NCI-H1930 (cell line): Measurements from ENCODE around the gene KCTD7.
"Not testable (repeated sequence)": the region's sequence is repeated elsewhere in the genome, so short reads cannot be mapped to it uniquely, and the experiment has no call there.

ENCODE experiments used
- DNase-seq, 2 experiments: peaks; one replicate each; lab custom pipeline; 2025; lab: John Stamatoyannopoulos, UW

KCTD7 gene

DNA sequence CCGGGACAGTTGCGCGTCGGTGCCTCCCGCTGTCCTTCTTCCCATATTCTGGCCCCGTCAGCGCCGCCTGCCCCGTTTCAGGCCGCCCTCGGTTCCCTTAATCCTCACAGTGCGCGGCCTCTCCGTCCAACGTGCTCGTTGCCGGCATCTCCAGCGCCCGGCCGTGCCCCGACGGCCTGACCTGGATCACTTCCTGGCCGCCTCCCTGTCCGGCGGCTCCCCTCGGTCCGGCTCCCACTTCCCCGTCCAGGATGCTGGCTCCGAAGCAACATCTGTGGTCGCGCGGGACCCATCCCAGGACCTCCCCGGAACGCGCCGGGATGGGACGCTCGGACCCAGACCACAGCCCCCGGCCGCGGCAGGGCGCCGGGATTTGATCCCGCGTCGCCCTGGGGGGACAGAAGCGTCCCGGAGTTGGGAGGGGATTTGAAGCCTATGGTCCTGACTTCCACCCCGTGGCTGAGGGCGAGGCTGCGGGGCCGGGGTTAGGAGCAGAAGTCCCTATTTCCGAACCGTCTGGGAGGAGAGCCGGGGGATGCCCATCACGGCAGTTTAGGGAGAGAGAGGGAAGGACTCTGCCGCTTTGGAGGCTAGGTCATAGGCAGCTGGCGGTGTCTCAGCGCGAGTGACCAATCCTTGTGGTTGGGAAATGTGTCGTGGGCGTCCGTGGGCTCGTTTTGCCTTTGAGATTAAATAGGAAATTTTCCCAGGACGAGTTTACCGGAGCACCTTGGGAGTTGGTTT lies 53.8 kb downstream of the KCTD7 start:
- DNase-seq, result no peak

- DNase-seq, result not testable (repeated sequence)
These were observed 54.6 kb downstream of the KCTD7 start for GRCh38 chr7:66683094-66683769.

GRCh38 chr7:66683770-66684123 lies 55.1 kb downstream of the KCTD7 start:
- no peak for DNase-seq

GRCh38 chr7:66685663-66686062 lies 57.0 kb downstream of the KCTD7 start:
- not testable (repeated sequence) for DNase-seq

- no peak for DNase-seq
These were observed 58.5 kb downstream of the KCTD7 start for GRCh38 chr7:66687186-66687585.

- not testable (repeated sequence) for DNase-seq
These were observed 59.0 kb downstream of the KCTD7 start for GRCh38 chr7:66687672-66688071.

DNA sequence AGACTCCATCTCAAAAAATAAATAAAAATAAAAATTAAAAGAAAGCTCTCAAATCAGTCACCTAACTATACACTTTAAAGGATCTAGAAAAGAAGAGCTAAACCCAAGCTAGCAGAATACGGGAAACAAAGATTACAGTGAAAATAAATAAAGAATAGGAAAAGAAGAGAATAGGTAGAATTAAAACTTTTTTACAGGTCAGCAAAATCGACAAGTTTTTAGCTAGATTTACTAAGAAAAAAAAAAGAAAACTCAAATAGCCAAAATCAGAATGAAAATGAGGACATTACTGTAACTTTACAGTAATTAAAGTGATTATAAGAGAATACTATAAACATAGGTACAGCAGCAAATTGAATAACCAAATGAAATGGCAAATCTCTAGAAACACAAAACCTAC lies 60.4 kb downstream of the KCTD7 start:
- DNase-seq, result no peak

GRCh38 chr7:66693331-66693730 lies 64.7 kb downstream of the KCTD7 start:
- DNase-seq, result no peak
